Body of pancreas (tissue), 4 donors: ENCODE measurements around the gene PAIP2B.

Source experiments
- POLR2A ChIP-seq, 3 donors: fragments of 450-650 bp; IDR thresholded peaks; one replicate each; pipeline ENCODE4 v1.6.1; 2016; ENCODE audit warnings: antibody characterized with exemption in 3 of 3, mild to moderate bottlenecking in 2 of 3
- TF ChIP-seq, protein P1 (sequence below), 7 experiments: fragments of 450-650 bp in 4 of 7; fragments of 200-600 bp in 3 of 7; sonication (generic) in 3 of 7; IDR thresholded peaks; one replicate each; pipeline ENCODE4 v1.5.1; 2016 to 2019; ENCODE audit warnings: antibody characterized with exemption in 7 of 7

DNA sequence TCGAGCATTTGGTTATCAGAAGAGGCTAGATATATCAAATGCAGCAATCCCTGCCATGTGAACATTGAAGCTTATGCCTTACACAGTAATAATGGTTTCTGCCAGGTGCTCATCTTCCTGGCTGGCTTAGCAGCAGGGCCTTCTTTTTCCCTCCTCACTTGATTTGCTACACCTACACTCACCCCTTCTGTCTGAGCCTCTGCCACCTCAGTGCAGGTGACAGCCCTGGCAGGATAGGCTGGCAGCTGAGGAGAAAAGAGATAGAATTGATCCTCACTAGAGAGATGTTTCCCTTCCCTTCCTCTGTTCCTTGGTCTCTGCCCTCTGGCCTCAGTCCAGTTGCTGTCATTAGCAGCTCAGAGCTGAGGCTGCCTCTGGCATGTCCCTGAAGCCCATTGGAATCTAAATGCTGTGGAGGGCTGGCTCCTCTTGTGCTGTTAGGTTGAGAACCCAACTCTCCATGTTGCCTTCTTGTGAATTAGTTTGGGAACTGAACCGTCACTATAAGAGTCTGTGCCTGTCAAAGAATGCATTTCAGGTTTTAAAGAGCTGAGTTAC, 78.3 kb downstream of the PAIP2B start:
- TF ChIP-seq, protein P1, sequence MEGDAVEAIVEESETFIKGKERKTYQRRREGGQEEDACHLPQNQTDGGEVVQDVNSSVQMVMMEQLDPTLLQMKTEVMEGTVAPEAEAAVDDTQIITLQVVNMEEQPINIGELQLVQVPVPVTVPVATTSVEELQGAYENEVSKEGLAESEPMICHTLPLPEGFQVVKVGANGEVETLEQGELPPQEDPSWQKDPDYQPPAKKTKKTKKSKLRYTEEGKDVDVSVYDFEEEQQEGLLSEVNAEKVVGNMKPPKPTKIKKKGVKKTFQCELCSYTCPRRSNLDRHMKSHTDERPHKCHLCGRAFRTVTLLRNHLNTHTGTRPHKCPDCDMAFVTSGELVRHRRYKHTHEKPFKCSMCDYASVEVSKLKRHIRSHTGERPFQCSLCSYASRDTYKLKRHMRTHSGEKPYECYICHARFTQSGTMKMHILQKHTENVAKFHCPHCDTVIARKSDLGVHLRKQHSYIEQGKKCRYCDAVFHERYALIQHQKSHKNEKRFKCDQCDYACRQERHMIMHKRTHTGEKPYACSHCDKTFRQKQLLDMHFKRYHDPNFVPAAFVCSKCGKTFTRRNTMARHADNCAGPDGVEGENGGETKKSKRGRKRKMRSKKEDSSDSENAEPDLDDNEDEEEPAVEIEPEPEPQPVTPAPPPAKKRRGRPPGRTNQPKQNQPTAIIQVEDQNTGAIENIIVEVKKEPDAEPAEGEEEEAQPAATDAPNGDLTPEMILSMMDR (IDR thresholded peaks at IDR 0.05): no peak
- TF ChIP-seq POLR2A (IDR thresholded peaks at IDR 0.05): no peak
